ENCODE measurements around the gene STK35. TPM values are rescaled to one million over a fixed set of nuclear protein-coding genes. Genes with fewer than 3 reads are reported as not detected.
A peak's percentile ranks its signal among the peaks of the same experiment; 100 is the strongest.

The STK35 gene
- total RNA-seq, 2 experiments from 2014 or later: 18.0 to 18.4 TPM

- POLR2A ChIA-PET: no interaction called here
- CTCF ChIA-PET: no interaction called here
Measured at GRCh38 chr20:2128542-2128941, 26.9 kb downstream of the STK35 start.

GRCh38 chr20:2130062-2130591, 28.5 kb downstream of the STK35 start:
- DNase-seq (no peak), ATAC-seq (no peak)
- TF ChIP-seq CTCF (IDR thresholded peaks at IDR 0.05): no peak
- H3K4me1 Mint-ChIP-seq (ENCODE audit: low read depth): peaks cover 60% of the 10 kb centered on the region
- H3K36me3 Mint-ChIP-seq (ENCODE audit: low read depth): peaks cover 10% of the 10 kb centered on the region
- POLR2A ChIA-PET: interaction anchor here (0.6 kb wide), 1 partner anchor 81 kb away, joined by 3 read pairs; no protein-coding TSS in a partner anchor
- no peaks in the 10 kb centered on the region for H3K27me3 Mint-ChIP-seq
- H3K9me3 Mint-ChIP-seq: no peaks in the 10 kb centered on the region
- intact Hi-C loops (cut with micrococcal nuclease): no loop called here
- H3K27ac Mint-ChIP-seq: no peak overlapping the region
- CTCF ChIA-PET: interaction anchor here (1.6 kb wide), 1 partner anchor 44 kb away, joined by 4 read pairs; no protein-coding TSS in a partner anchor
- no peak overlapping the region for H3K4me3 Mint-ChIP-seq

More at GRCh38 chr20:2128542-2128941, 26.9 kb downstream of the STK35 start:
- no peak for ATAC-seq
- TF ChIP-seq CTCF (IDR thresholded peaks at IDR 0.05): no peak
- Mint-ChIP-seq H3K36me3 (ENCODE audit: low read depth) (peaks cover 13% of the 10 kb centered on the region), H3K9me3 (no peaks in the 10 kb centered on the region), H3K27ac (no peak overlapping the region), H3K4me1 (ENCODE audit: low read depth) (peaks cover 68% of the 10 kb centered on the region), H3K4me3 (no peak overlapping the region), H3K27me3 (no peaks in the 10 kb centered on the region)
- no peak for DNase-seq
- intact Hi-C loops (cut with micrococcal nuclease): no loop called here

- Mint-ChIP-seq H3K27ac (no peak overlapping the region), H3K9me3 (no peaks in the 10 kb centered on the region), H3K4me1 (ENCODE audit: low read depth) (peaks cover 55% of the 10 kb centered on the region), H3K36me3 (ENCODE audit: low read depth) (peaks cover 10% of the 10 kb centered on the region), H3K27me3 (no peaks in the 10 kb centered on the region), H3K4me3 (no peak overlapping the region)
- DNase-seq (no peak), ATAC-seq (no peak)
- no peak for TF ChIP-seq CTCF (IDR thresholded peaks at IDR 0.05)
- ChIA-PET POLR2A (interaction anchor here (0.6 kb wide), 1 partner anchor 82 kb away, joined by 3 read pairs; no protein-coding TSS in a partner anchor), CTCF (interaction anchor here (0.8 to 1.6 kb wide), 2 partner anchors 37 to 44 kb away, joined by 3 to 4 read pairs; no protein-coding TSS in a partner anchor)
- intact Hi-C loops (cut with micrococcal nuclease): no loop called here
Measured at GRCh38 chr20:2130683-2131082, 29.1 kb downstream of the STK35 start.

GRCh38 chr20:2131366-2131765, 29.7 kb downstream of the STK35 start:
- ATAC-seq (peak; percentile 17), DNase-seq (no peak)
- CTCF ChIA-PET: interaction anchor here (0.8 kb wide), 1 partner anchor 38 kb away, joined by 3 read pairs; no protein-coding TSS in a partner anchor
- no peak overlapping the region for H3K4me3 Mint-ChIP-seq
- intact Hi-C loops (cut with micrococcal nuclease): no loop called here
- no peak overlapping the region for H3K27ac Mint-ChIP-seq
- no peak for TF ChIP-seq CTCF (IDR thresholded peaks at IDR 0.05)
- H3K27me3 Mint-ChIP-seq: no peaks in the 10 kb centered on the region
- H3K36me3 Mint-ChIP-seq (ENCODE audit: low read depth): peaks cover 10% of the 10 kb centered on the region
- H3K9me3 Mint-ChIP-seq: no peaks in the 10 kb centered on the region
- peaks cover 51% of the 10 kb centered on the region for H3K4me1 Mint-ChIP-seq (ENCODE audit: low read depth)
- POLR2A ChIA-PET: interaction anchor here (1.3 to 1.8 kb wide), 2 partner anchors 9 to 15 kb away, joined by 3 read pairs; no protein-coding TSS in a partner anchor

- intact Hi-C loops (cut with micrococcal nuclease): no loop called here
- no peak for TF ChIP-seq CTCF (IDR thresholded peaks at IDR 0.05)
- H3K4me3 Mint-ChIP-seq: no peak overlapping the region
- H3K27me3 Mint-ChIP-seq: no peaks in the 10 kb centered on the region
- no peak for ATAC-seq
- H3K9me3 Mint-ChIP-seq: no peaks in the 10 kb centered on the region
- no peak for DNase-seq
- H3K27ac Mint-ChIP-seq: no peak overlapping the region
- ChIA-PET POLR2A (interaction anchor here (1.3 to 1.8 kb wide), 2 partner anchors 8 to 17 kb away, joined by 3 read pairs; no protein-coding TSS in a partner anchor), CTCF (interaction anchor here (0.8 kb wide), 2 partner anchors 8 to 10 kb away, joined by 3 read pairs; no protein-coding TSS in a partner anchor)
- peaks cover 10% of the 10 kb centered on the region for H3K36me3 Mint-ChIP-seq (ENCODE audit: low read depth)
- H3K4me1 Mint-ChIP-seq (ENCODE audit: low read depth): peaks cover 42% of the 10 kb centered on the region
Measured at GRCh38 chr20:2132461-2132901, 30.9 kb downstream of the STK35 start.

All from activated CD8-positive, alpha-beta T cell treated with anti-CD3 and anti-CD28 coated beads for 36 hours (primary cell).